Gastrocnemius medialis (tissue), 4 donors: ENCODE data around the gene FAM163B.

Source experiments
- POLR2A ChIP-seq, 2 donors: fragments of 450-650 bp; IDR thresholded peaks; one replicate each; pipeline ENCODE4 v1.6.1; 2017; ENCODE audit warnings: antibody characterized with exemption in 2 of 2, mild to moderate bottlenecking in 2 of 2, moderate library complexity in 2 of 2
- TF ChIP-seq, protein P1 (sequence below), 5 experiments: fragments of 450-650 bp in 3 of 5; fragments of 200-600 bp in 2 of 5; sonication (generic) in 2 of 5; IDR thresholded peaks in 4 of 5; conservative IDR thresholded peaks in 1 of 5; 1 replicate in 4 of 5; 2 replicates in 1 of 5; pipeline ENCODE4 v1.5.1; 2016 to 2019; ENCODE audit warnings: antibody characterized with exemption in 5 of 5, mild to moderate bottlenecking in 3 of 5, moderate library complexity in 3 of 5

DNA sequence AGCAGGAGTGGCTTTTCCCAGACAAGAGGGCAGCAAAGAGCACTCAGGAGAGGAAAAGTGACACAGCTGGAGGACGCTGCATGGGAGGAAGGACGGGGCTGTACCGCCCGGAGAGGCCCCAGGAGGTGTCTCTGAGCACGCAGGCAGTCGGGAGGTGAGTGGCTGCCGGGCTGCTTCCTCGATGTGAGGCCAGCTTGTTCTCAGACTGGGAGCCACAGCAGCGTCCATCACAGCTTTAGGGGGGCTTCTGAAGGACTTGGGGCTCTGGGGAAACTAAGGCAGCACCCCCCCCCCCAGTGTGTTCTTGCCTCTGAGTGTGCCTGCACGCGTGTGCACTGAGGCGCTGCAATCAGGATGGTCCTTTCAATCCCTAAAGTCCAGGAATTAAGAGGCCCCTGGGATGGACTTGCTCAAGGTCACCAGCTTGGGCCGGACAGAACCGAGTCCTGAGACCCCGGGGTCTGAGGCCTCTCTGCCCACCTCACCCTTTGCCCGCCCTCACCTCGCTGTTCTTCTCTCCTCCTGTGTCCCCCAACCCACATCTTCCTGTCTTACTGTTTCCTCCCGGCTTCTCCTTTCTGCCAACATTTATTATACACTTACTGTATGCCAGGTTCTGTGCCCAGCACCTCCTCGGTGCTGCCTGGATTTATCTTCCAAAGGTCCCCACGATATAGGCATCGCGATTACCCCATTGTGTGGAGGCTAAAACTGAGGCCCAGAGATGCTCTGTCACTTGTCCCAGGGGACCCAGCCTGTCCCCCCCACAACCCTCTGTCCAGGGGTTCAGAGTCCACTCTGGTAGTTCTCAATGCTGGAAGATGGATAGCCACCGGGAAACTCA, 32.9 kb downstream of the FAM163B start:
- TF ChIP-seq, protein P1, sequence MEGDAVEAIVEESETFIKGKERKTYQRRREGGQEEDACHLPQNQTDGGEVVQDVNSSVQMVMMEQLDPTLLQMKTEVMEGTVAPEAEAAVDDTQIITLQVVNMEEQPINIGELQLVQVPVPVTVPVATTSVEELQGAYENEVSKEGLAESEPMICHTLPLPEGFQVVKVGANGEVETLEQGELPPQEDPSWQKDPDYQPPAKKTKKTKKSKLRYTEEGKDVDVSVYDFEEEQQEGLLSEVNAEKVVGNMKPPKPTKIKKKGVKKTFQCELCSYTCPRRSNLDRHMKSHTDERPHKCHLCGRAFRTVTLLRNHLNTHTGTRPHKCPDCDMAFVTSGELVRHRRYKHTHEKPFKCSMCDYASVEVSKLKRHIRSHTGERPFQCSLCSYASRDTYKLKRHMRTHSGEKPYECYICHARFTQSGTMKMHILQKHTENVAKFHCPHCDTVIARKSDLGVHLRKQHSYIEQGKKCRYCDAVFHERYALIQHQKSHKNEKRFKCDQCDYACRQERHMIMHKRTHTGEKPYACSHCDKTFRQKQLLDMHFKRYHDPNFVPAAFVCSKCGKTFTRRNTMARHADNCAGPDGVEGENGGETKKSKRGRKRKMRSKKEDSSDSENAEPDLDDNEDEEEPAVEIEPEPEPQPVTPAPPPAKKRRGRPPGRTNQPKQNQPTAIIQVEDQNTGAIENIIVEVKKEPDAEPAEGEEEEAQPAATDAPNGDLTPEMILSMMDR (IDR thresholded peaks at IDR 0.05 in 4 of 5, conservative IDR thresholded peaks at IDR 0.05 in 1 of 5): no peak
- TF ChIP-seq POLR2A (IDR thresholded peaks at IDR 0.05): no peak
